OCI-LY1 (cell line): Measurements from ENCODE around the gene PSME1.

ENCODE experiments used
- H2AFZ ChIP-seq: fragments of 200-600 bp; sonication (generic), shearing (Covaris generic); 2 replicates; pipeline ENCODE4 v1.6.0; 2014; ENCODE audit warnings: antibody characterized with exemption, mild to moderate bottlenecking, low read length
- H3F3A ChIP-seq: fragments of 200-600 bp; sonication (generic), shearing (Covaris generic); 2 replicates; pipeline ENCODE4 v1.6.0; 2014; ENCODE audit warnings: mild to moderate bottlenecking, antibody characterized with exemption, low read length, moderate library complexity; ENCODE audit not compliant: insufficient read depth
- H3K27ac ChIP-seq: fragments of 200-600 bp; sonication (generic); 2 replicates; pipeline ENCODE4 v1.5.1; 2014; ENCODE audit warnings: low read length, mixed run types, mild to moderate bottlenecking, low read depth; ENCODE audit not compliant: poor library complexity, severe bottlenecking
- H3K27me3 ChIP-seq: fragments of 200-600 bp; sonication (generic); 2 replicates; pipeline ENCODE4 v1.6.0; 2014; ENCODE audit warnings: antibody characterized with exemption, mild to moderate bottlenecking, low read length, moderate library complexity; ENCODE audit not compliant: insufficient read depth
- H3K36me3 ChIP-seq: fragments of 200-600 bp; sonication (generic); 2 replicates; pipeline ENCODE4 v1.6.1; 2014; ENCODE audit warnings: mild to moderate bottlenecking, antibody characterized with exemption, low read length, moderate library complexity, mixed read lengths; ENCODE audit not compliant: insufficient read depth
- H3K4me1 ChIP-seq: fragments of 200-600 bp; sonication (generic); 2 replicates; pipeline ENCODE4 v1.5.1; 2014; ENCODE audit warnings: mild to moderate bottlenecking, low read length, moderate library complexity; ENCODE audit not compliant: insufficient read depth, severe bottlenecking
- H3K4me2 ChIP-seq: fragments of 200-600 bp; sonication (generic), shearing (Covaris generic); 2 replicates; pipeline ENCODE4 v1.6.1; 2014; ENCODE audit warnings: low read length
- H3K4me3 ChIP-seq: fragments of 200-600 bp; sonication (generic); 2 replicates; pipeline ENCODE4 v1.5.1; 2014; ENCODE audit warnings: low read length, low read depth, mild to moderate bottlenecking, mixed read lengths; ENCODE audit not compliant: poor library complexity, severe bottlenecking
- H3K79me2 ChIP-seq: fragments of 200-600 bp; shearing (Covaris generic); 2 replicates; pipeline ENCODE4 v1.6.1; 2016; ENCODE audit warnings: mixed run types, low read length, mixed read lengths; ENCODE audit not compliant: insufficient read depth
- H3K9ac ChIP-seq: fragments of 200-600 bp; sonication (generic), shearing (Covaris generic); 2 replicates; pipeline ENCODE4 v1.6.1; 2014; ENCODE audit warnings: mild to moderate bottlenecking, low read length, mixed read lengths
- H3K9me2 ChIP-seq: fragments of 200-600 bp; sonication (generic), shearing (Covaris generic); 2 replicates; pipeline ENCODE4 v1.6.1; 2014; ENCODE audit warnings: low read depth, mild to moderate bottlenecking, low read length, mixed read lengths
- H3K9me3 ChIP-seq: fragments of 200-600 bp; shearing (Covaris generic); 2 replicates; pipeline ENCODE4 v1.6.1; 2014; ENCODE audit warnings: low read length, mixed read lengths
- H4K20me1 ChIP-seq: fragments of 200-600 bp; sonication (generic), shearing (Covaris generic); 2 replicates; pipeline ENCODE4 v1.6.0; 2016; ENCODE audit warnings: mild to moderate bottlenecking, low read length; ENCODE audit not compliant: insufficient read depth
- CTCF ChIP-seq: fragments of 200-600 bp; sonication (generic), shearing (Covaris generic); IDR thresholded peaks from 2 replicates; pipeline ENCODE4 v1.5.1; 2017; ENCODE audit warnings: mild to moderate bottlenecking, antibody characterized with exemption, low read length, moderate library complexity, mixed read lengths
- EZH2 ChIP-seq: fragments of 200-600 bp; sonication (generic), shearing (Covaris generic); IDR thresholded peaks from 2 replicates; pipeline ENCODE4 v1.8.0; 2017; ENCODE audit warnings: borderline replicate concordance, mixed run types, mild to moderate bottlenecking, antibody characterized with exemption, low read length, moderate library complexity, mixed read lengths

Gene PSME1

GRCh38 chr14:24110523-24110922 lies 25.5 kb upstream of the PSME1 start:
- Histone ChIP-seq H3K9me3 (no peaks in the 10 kb centered on the region), H3K79me2 (no peaks in the 10 kb centered on the region; the same call in 1 of the 2 replicates), H3K4me3 (no peak overlapping the region), H3F3A (no peaks in the 10 kb centered on the region; the same call in 1 of the 2 replicates), H3K36me3 (no peaks in the 10 kb centered on the region), H3K4me2 (no peak overlapping the region), H4K20me1 (no peaks in the 10 kb centered on the region), H3K4me1 (peaks cover 15% of the 10 kb centered on the region), H3K9ac (no peak overlapping the region), H3K27me3 (no peaks in the 10 kb centered on the region), H3K9me2 (no peaks in the 10 kb centered on the region), H2AFZ (no peak overlapping the region), H3K27ac (no peak overlapping the region)
- TF ChIP-seq EZH2 (no peak), CTCF (no peak)

GRCh38 chr14:24113379-24113800 lies 22.6 kb upstream of the PSME1 start:
- no peaks in the 10 kb centered on the region for H3F3A ChIP-seq
- peaks cover 4% of the 10 kb centered on the region; the same call in 1 of the 2 replicates for H3K79me2 ChIP-seq
- peaks cover 21% of the 10 kb centered on the region; the same call in 1 of the 2 replicates for H3K36me3 ChIP-seq
- peak overlapping the region; percentile 90 for H3K27ac ChIP-seq
- no peaks in the 10 kb centered on the region for H3K9me3 ChIP-seq
- peaks cover 27% of the 10 kb centered on the region for H3K4me1 ChIP-seq
- H3K9me2 ChIP-seq, result no peaks in the 10 kb centered on the region
- TF ChIP-seq EZH2 (no peak), CTCF (no peak)
- H2AFZ ChIP-seq, result no peak overlapping the region
- H3K9ac ChIP-seq, result peak overlapping the region; percentile 86
- H4K20me1 ChIP-seq, result no peaks in the 10 kb centered on the region
- H3K4me3 ChIP-seq, result peak overlapping the region; percentile 76
- peak overlapping the region; percentile 87 for H3K4me2 ChIP-seq
- H3K27me3 ChIP-seq, result no peaks in the 10 kb centered on the region

- Histone ChIP-seq H3F3A (no peaks in the 10 kb centered on the region), H3K36me3 (peaks cover 26% of the 10 kb centered on the region; the same call in 1 of the 2 replicates), H3K9me2 (no peaks in the 10 kb centered on the region), H2AFZ (no peak overlapping the region), H3K9ac (peak overlapping the region; percentile 86), H3K4me1 (peaks cover 21% of the 10 kb centered on the region), H3K9me3 (no peaks in the 10 kb centered on the region), H3K4me2 (peak overlapping the region; percentile 87), H4K20me1 (no peaks in the 10 kb centered on the region), H3K27ac (peak overlapping the region; percentile 90), H3K79me2 (peaks cover 4% of the 10 kb centered on the region; the same call in 1 of the 2 replicates), H3K27me3 (no peaks in the 10 kb centered on the region), H3K4me3 (peak overlapping the region; percentile 76)
- no peak for TF ChIP-seq EZH2
- TF ChIP-seq CTCF, result no peak
Measured at GRCh38 chr14:24113801-24114531, 22.0 kb upstream of the PSME1 start.
